ENCODE results near the gene UQCR11. TPM values are rescaled to one million over a fixed set of nuclear protein-coding genes. Genes with fewer than 3 reads are reported as not detected.
A peak's percentile ranks its signal among the peaks of the same experiment; 100 is the strongest.

The UQCR11 gene
- total and polyA plus RNA-seq, 2 of the 8 experiments (the other 6 are each of a cell fraction or from before 2014, with no cell fraction given): 162 to 171 TPM

DNA sequence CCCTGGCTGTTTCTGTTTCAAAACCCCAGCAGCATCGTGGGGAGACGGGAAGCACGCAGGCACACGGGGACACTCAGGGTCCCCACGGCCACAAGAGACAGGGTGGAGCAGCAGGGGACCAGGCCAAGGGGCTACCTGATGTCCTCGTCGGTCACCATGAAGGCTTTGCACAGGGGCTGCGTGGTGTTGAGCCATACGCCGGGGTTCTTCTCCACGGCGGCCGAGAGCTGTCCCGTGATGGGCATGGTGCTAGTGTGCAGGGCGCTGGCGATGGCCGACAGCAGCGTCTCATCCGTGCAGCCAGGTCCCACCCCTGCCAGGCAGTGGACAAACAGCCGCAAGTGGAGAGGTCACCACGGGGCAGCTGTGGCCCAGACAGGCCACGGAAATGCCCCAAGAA, 24.3 kb downstream of the UQCR11 start:
- peaks cover 10% of the 10 kb centered on the region for H3K79me1 ChIP-seq (ENCODE audit: low read depth, low read length)
- no peaks in the 10 kb centered on the region; a peak in 1 of 7 replicates for H3K27me3 ChIP-seq (replicated peaks in 1 of 4; ENCODE audit: control insufficient read depth in 3 of 4, extremely low read depth in 1 of 4, insufficient read depth in 3 of 4, low read length in 3 of 4)
- H4K20me1 ChIP-seq (replicated peaks in 1 of 2; ENCODE audit: control insufficient read depth in 1 of 2, insufficient read depth in 2 of 2, low read length in 2 of 2): peaks cover 0 to 23% of the 10 kb centered on the region in 2 experiments
- no peak overlapping the region for H3K4ac ChIP-seq (replicated peaks; ENCODE audit: insufficient read length, low read depth, low read length)
- CTCF ChIA-PET (ENCODE audit: partially characterized antibody): interaction anchor here (1.0 to 3.6 kb wide), 2 partner anchors 10 to 35 kb away, joined by 4 to 14 read pairs; no protein-coding TSS in a partner anchor
- H2BK12ac ChIP-seq (ENCODE audit: low read depth, low read length): no peak overlapping the region
- no peak overlapping the region for H2BK120ac ChIP-seq (replicated peaks; ENCODE audit: low read depth, low read length)
- H2BK20ac ChIP-seq (ENCODE audit: low read length): no peak overlapping the region
- peaks cover 10 to 63% (median 45%) of the 10 kb centered on the region in 4 experiments; a peak in 7 of 8 replicates for H3K36me3 ChIP-seq (ENCODE audit: control insufficient read depth in 2 of 4, insufficient read depth in 4 of 4, low read length in 3 of 4)
- no peak overlapping the region for H3K27ac ChIP-seq (ENCODE audit: low read depth, low read length)
- H4K91ac ChIP-seq (replicated peaks; ENCODE audit: insufficient read length, low read length): no peak overlapping the region
- H3K79me2 ChIP-seq (ENCODE audit: control insufficient read depth in 1 of 2, insufficient read depth in 2 of 2, low read length in 2 of 2): peaks cover 0 to 6% of the 10 kb centered on the region in 2 experiments; a peak in 2 of 4 replicates
- H4K5ac ChIP-seq (ENCODE audit: insufficient read length, low read depth, low read length): no peak overlapping the region
- H4K8ac ChIP-seq (ENCODE audit: extremely low read depth, insufficient read depth, low read length): peak overlapping the region; percentile 57; the same call in 1 of the 2 replicates
- no peak overlapping the region for H2AFZ ChIP-seq (ENCODE audit: low read length)
- no peaks in the 10 kb centered on the region for H3K23me2 ChIP-seq (ENCODE audit: low read depth, low read length)
- FAIRE-seq (no peak), DNase-seq (ENCODE audit: low read depth in 1 of 2, low spot score in 2 of 2) (no peak)
- H3K18ac ChIP-seq (ENCODE audit: extremely low read depth, low read length): no peak overlapping the region
- H2BK5ac ChIP-seq (ENCODE audit: low read depth, low read length): no peak overlapping the region
- H2BK15ac ChIP-seq (ENCODE audit: low read length): no peak overlapping the region
- H3K9ac ChIP-seq (replicated peaks in 1 of 4; ENCODE audit: extremely low read depth in 1 of 4, low read depth in 3 of 4, low read length in 3 of 4): no peak overlapping the region
- H3K56ac ChIP-seq (replicated peaks; ENCODE audit: insufficient read length, low read depth, low read length): no peak overlapping the region
- H3K23ac ChIP-seq (ENCODE audit: insufficient read length): no peak overlapping the region
- H3K4me1 ChIP-seq (replicated peaks in 1 of 4; ENCODE audit: control insufficient read depth in 3 of 4, insufficient read depth in 4 of 4, low read length in 3 of 4): no peaks in the 10 kb centered on the region
- H3K14ac ChIP-seq (ENCODE audit: insufficient read length): no peak overlapping the region
- POLR2A ChIA-PET (ENCODE audit: partially characterized antibody): interaction anchor here (0.7 to 2.1 kb wide), 4 partner anchors 8 to 35 kb away, joined by 3 to 6 read pairs (median 4); no protein-coding TSS in a partner anchor
- 94% methylated on average over 14 of the region's 22 CpGs; no CpG with 5 or more reads in 1 of the 2 experiments for WGBS, 2 experiments (ENCODE audit: extremely low coverage in 1 of 2, insufficient coverage in 1 of 2, insufficient read length in 1 of 2, insufficient replicate concordance in 2 of 2, low coverage in 1 of 2, low lambda C conversion rate in 2 of 2, missing lambda C conversion rate in 1 of 2)
- H3K4me2 ChIP-seq (ENCODE audit: insufficient read depth in 1 of 2, low read depth in 2 of 2, low read length in 2 of 2): no peak overlapping the region
- H3K4me3 ChIP-seq (ENCODE audit: extremely low read depth in 1 of 4, insufficient read depth in 2 of 4, low read depth in 3 of 4, low read length in 4 of 4): no peak overlapping the region
- H2AK5ac ChIP-seq (ENCODE audit: low read depth, low read length): no peak overlapping the region
- no peaks in the 10 kb centered on the region for H3K9me3 ChIP-seq (ENCODE audit: insufficient read depth in 2 of 2, low read depth in 1 of 2, low read length in 1 of 2)
- no peak for TF ChIP-seq YY1 (IDR thresholded peaks at IDR 0.05; ENCODE audit: low read depth, low read length)
- TF ChIP-seq POLR2A (IDR thresholded peaks at IDR 0.05; ENCODE audit: control extremely low read depth in 1 of 2, low read depth in 2 of 2, low read length in 2 of 2): no peak
- no peak for TF ChIP-seq CTBP2 (IDR thresholded peaks at IDR 0.05; ENCODE audit: borderline replicate concordance, insufficient read depth, insufficient read length, low read length)
- TF ChIP-seq EZH2 (IDR thresholded peaks at IDR 0.05; ENCODE audit: low read depth, low read length, severe bottlenecking): no peak
- TF ChIP-seq POU5F1 (IDR thresholded peaks at IDR 0.05; ENCODE audit: low read depth, low read length): no peak
- no peak for TF ChIP-seq NANOG (IDR thresholded peaks at IDR 0.05; ENCODE audit: insufficient read depth, low read depth, low read length, poor library complexity, severe bottlenecking)
- TF ChIP-seq, protein P1, sequence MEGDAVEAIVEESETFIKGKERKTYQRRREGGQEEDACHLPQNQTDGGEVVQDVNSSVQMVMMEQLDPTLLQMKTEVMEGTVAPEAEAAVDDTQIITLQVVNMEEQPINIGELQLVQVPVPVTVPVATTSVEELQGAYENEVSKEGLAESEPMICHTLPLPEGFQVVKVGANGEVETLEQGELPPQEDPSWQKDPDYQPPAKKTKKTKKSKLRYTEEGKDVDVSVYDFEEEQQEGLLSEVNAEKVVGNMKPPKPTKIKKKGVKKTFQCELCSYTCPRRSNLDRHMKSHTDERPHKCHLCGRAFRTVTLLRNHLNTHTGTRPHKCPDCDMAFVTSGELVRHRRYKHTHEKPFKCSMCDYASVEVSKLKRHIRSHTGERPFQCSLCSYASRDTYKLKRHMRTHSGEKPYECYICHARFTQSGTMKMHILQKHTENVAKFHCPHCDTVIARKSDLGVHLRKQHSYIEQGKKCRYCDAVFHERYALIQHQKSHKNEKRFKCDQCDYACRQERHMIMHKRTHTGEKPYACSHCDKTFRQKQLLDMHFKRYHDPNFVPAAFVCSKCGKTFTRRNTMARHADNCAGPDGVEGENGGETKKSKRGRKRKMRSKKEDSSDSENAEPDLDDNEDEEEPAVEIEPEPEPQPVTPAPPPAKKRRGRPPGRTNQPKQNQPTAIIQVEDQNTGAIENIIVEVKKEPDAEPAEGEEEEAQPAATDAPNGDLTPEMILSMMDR (IDR thresholded peaks at IDR 0.05; ENCODE audit: control extremely low read depth in 1 of 3, insufficient read depth in 1 of 3, low read depth in 1 of 3, low read length in 3 of 3): no peak
- TF ChIP-seq CHD1 (IDR thresholded peaks at IDR 0.05; ENCODE audit: low read depth, low read length): no peak
- TF ChIP-seq CREB1 (IDR thresholded peaks at IDR 0.05): no peak
- no peak for TF ChIP-seq GTF2F1 (IDR thresholded peaks at IDR 0.05; ENCODE audit: borderline replicate concordance, low read depth, low read length)
- no peak for TF ChIP-seq ZNF274 (IDR thresholded peaks at IDR 0.05; ENCODE audit: borderline replicate concordance, extremely low read depth, low read length)
- no peak for TF ChIP-seq JUND (IDR thresholded peaks at IDR 0.05; ENCODE audit: low read length)
